Loucy (cell line): Measurements from ENCODE around the gene LEMD1.

ENCODE experiments used
- H2AFZ ChIP-seq: fragments of 200-600 bp; sonication (generic); 2 replicates; pipeline ENCODE4 v1.6.0; 2016; ENCODE audit warnings: antibody characterized with exemption, mild to moderate bottlenecking, low read length, moderate library complexity
- H3F3A ChIP-seq: fragments of 200-600 bp; 2 replicates; pipeline ENCODE4 v1.6.0; 2016; ENCODE audit warnings: antibody characterized with exemption, low read depth, mild to moderate bottlenecking
- H3K27me3 ChIP-seq: fragments of 200-600 bp; sonication (generic); 2 replicates; pipeline ENCODE4 v1.6.1; 2014; ENCODE audit warnings: low read length, mild to moderate bottlenecking; ENCODE audit not compliant: insufficient read depth, poor library complexity, severe bottlenecking
- H3K36me3 ChIP-seq: fragments of 200-600 bp; sonication (generic); 2 replicates; pipeline ENCODE4 v1.6.1; 2016; ENCODE audit warnings: low read length; ENCODE audit not compliant: insufficient read depth
- H3K4me1 ChIP-seq: fragments of 200-600 bp; sonication (generic); 2 replicates; pipeline ENCODE4 v1.5.1; 2014; ENCODE audit warnings: low read length, mild to moderate bottlenecking; ENCODE audit not compliant: insufficient read depth, poor library complexity, severe bottlenecking
- H3K4me2 ChIP-seq: fragments of 200-600 bp; sonication (generic); 2 replicates; pipeline ENCODE4 v1.6.0; 2014; ENCODE audit warnings: antibody characterized with exemption, low read length, low read depth, mild to moderate bottlenecking; ENCODE audit not compliant: poor library complexity, severe bottlenecking
- H3K4me3 ChIP-seq: fragments of 200-600 bp; sonication (generic); 2 replicates; pipeline ENCODE4 v1.5.1; 2014; ENCODE audit warnings: low read length, mild to moderate bottlenecking, mixed read lengths; ENCODE audit not compliant: poor library complexity, severe bottlenecking
- H3K79me2 ChIP-seq: fragments of 200-600 bp; sonication (generic); 2 replicates; pipeline ENCODE4 v1.6.1; 2014; ENCODE audit warnings: low read length; ENCODE audit not compliant: insufficient read depth
- H3K9ac ChIP-seq: fragments of 200-600 bp; sonication (generic); 2 replicates; pipeline ENCODE4 v1.6.0; 2014; ENCODE audit warnings: mild to moderate bottlenecking, low read depth, low read length, moderate library complexity; ENCODE audit not compliant: poor library complexity, severe bottlenecking
- H3K9me2 ChIP-seq: fragments of 200-600 bp; sonication (generic); replicated peaks from 2 replicates; pipeline ENCODE4 v1.6.1; 2016; ENCODE audit warnings: low read depth, low read length, mixed read lengths
- H3K9me3 ChIP-seq: fragments of 200-600 bp; sonication (generic); 2 replicates; pipeline ENCODE4 v1.6.1; 2014; ENCODE audit warnings: mild to moderate bottlenecking, antibody characterized with exemption, low read length, low read depth; ENCODE audit not compliant: insufficient read depth
- H4K20me1 ChIP-seq: fragments of 200-600 bp; sonication (generic); 2 replicates; pipeline ENCODE4 v1.6.0; 2014; ENCODE audit warnings: antibody characterized with exemption, low read length, mild to moderate bottlenecking; ENCODE audit not compliant: insufficient read depth, poor library complexity, severe bottlenecking
- CTCF ChIP-seq: fragments of 200-600 bp; sonication (generic); conservative IDR thresholded peaks from 2 replicates; pipeline ENCODE4 v1.5.1; 2014; ENCODE audit warnings: mild to moderate bottlenecking, antibody characterized with exemption, low read length
- EZH2phosphoT487 ChIP-seq: fragments of 200-600 bp; IDR thresholded peaks from 2 replicates; pipeline ENCODE4 v1.6.1; 2018; ENCODE audit warnings: antibody characterized with exemption, mild to moderate bottlenecking, moderate library complexity, borderline replicate concordance

The LEMD1 gene

GRCh38 chr1:205348554-205349487 is 73.0 kb downstream of the LEMD1 start:
- H3K9me2 ChIP-seq, result no peaks in the 10 kb centered on the region
- no peaks in the 10 kb centered on the region for H3K36me3 ChIP-seq
- no peaks in the 10 kb centered on the region for H3K9me3 ChIP-seq
- H3K79me2 ChIP-seq, result no peaks in the 10 kb centered on the region
- no peaks in the 10 kb centered on the region for H3K27me3 ChIP-seq
- H3F3A ChIP-seq, result no peaks in the 10 kb centered on the region
- no peak overlapping the region for H2AFZ ChIP-seq
- TF ChIP-seq CTCF, result no peak
- TF ChIP-seq EZH2phosphoT487, result no peak
- no peak overlapping the region for H3K4me2 ChIP-seq
- no peaks in the 10 kb centered on the region for H4K20me1 ChIP-seq
- no peak overlapping the region for H3K4me3 ChIP-seq
- H3K9ac ChIP-seq, result no peak overlapping the region
- peaks cover 4% of the 10 kb centered on the region for H3K4me1 ChIP-seq

GRCh38 chr1:205346956-205347574 is 74.8 kb downstream of the LEMD1 start:
- TF ChIP-seq EZH2phosphoT487 (no peak), CTCF (no peak)
- no peaks in the 10 kb centered on the region for H3K36me3 ChIP-seq

GRCh38 chr1:205345761-205346160 is 76.1 kb downstream of the LEMD1 start:
- no peaks in the 10 kb centered on the region for H3F3A ChIP-seq
- no peaks in the 10 kb centered on the region for H3K79me2 ChIP-seq
- no peaks in the 10 kb centered on the region for H4K20me1 ChIP-seq
- H3K9ac ChIP-seq, result no peak overlapping the region
- no peak overlapping the region for H2AFZ ChIP-seq
- H3K36me3 ChIP-seq, result no peaks in the 10 kb centered on the region
- H3K4me1 ChIP-seq, result peaks cover 4% of the 10 kb centered on the region
- no peak overlapping the region for H3K4me2 ChIP-seq
- H3K4me3 ChIP-seq, result no peak overlapping the region
- H3K9me3 ChIP-seq, result no peaks in the 10 kb centered on the region
- no peaks in the 10 kb centered on the region for H3K9me2 ChIP-seq
- no peaks in the 10 kb centered on the region for H3K27me3 ChIP-seq
- no peak for TF ChIP-seq CTCF
- TF ChIP-seq EZH2phosphoT487, result no peak

More at GRCh38 chr1:205346956-205347574, 74.8 kb downstream of the LEMD1 start:
- H3K4me2 ChIP-seq, result no peak overlapping the region
- H3K9ac ChIP-seq, result no peak overlapping the region
- no peaks in the 10 kb centered on the region for H3K79me2 ChIP-seq
- no peak overlapping the region for H2AFZ ChIP-seq
- H3F3A ChIP-seq, result no peaks in the 10 kb centered on the region
- no peaks in the 10 kb centered on the region for H3K27me3 ChIP-seq
- no peaks in the 10 kb centered on the region for H3K9me3 ChIP-seq
- H3K9me2 ChIP-seq, result no peaks in the 10 kb centered on the region
- no peak overlapping the region for H3K4me3 ChIP-seq
- H3K4me1 ChIP-seq, result peaks cover 4% of the 10 kb centered on the region
- no peaks in the 10 kb centered on the region for H4K20me1 ChIP-seq
